Measurements from ENCODE around the gene ICAM2.

The ICAM2 gene

GRCh38 chr17:64038331-64039105, 18.1 kb upstream of the ICAM2 start:
- Histone ChIP-seq H3K4me3 (replicated peaks; ENCODE audit: low read depth, low read length) (no peak overlapping the region), H3K27me3 (replicated peaks; ENCODE audit: control insufficient read depth, insufficient read depth, low read length) (no peaks in the 10 kb centered on the region), H3K36me3 (ENCODE audit: control insufficient read depth, insufficient read depth, low read length) (peaks cover 24% of the 10 kb centered on the region)
- DNase-seq (ENCODE audit: extremely low read depth, insufficient read length), result no peak
- TF ChIP-seq CTCF (IDR thresholded peaks at IDR 0.05; ENCODE audit: insufficient read depth, low read length, poor library complexity, severe bottlenecking), result no peak

DNA sequence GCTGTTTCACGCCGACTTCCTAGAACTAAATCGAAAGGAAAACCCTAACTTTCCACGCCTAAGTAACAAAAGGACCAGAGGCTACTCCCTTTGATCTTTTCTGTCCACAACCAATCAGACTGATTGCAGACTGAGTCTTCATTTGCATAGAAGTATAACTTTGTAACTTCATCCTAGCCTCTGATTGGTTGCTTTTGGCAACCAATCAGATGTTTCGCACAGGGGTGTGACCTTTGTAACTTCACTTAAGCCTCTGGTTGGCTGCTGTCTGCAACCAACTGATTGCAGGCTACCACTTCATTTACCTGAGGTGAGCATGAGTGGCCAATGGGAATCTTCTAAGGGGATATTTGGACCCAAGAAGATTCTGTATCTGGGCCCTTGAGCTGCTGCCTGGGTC, 17.4 kb upstream of the ICAM2 start:
- Histone ChIP-seq H3K4me3 (replicated peaks; ENCODE audit: low read depth, low read length) (no peak overlapping the region), H3K27me3 (replicated peaks; ENCODE audit: control insufficient read depth, insufficient read depth, low read length) (no peaks in the 10 kb centered on the region), H3K36me3 (ENCODE audit: control insufficient read depth, insufficient read depth, low read length) (peaks cover 19% of the 10 kb centered on the region)
- no peak for TF ChIP-seq CTCF (IDR thresholded peaks at IDR 0.05; ENCODE audit: insufficient read depth, low read length, poor library complexity, severe bottlenecking)
- DNase-seq (ENCODE audit: extremely low read depth, insufficient read length), result no peak

GRCh38 chr17:64037180-64037579, 16.7 kb upstream of the ICAM2 start:
- no peak for TF ChIP-seq CTCF (IDR thresholded peaks at IDR 0.05; ENCODE audit: insufficient read depth, low read length, poor library complexity, severe bottlenecking)
- Histone ChIP-seq H3K4me3 (replicated peaks; ENCODE audit: low read depth, low read length) (no peak overlapping the region), H3K36me3 (ENCODE audit: control insufficient read depth, insufficient read depth, low read length) (peaks cover 18% of the 10 kb centered on the region), H3K27me3 (replicated peaks; ENCODE audit: control insufficient read depth, insufficient read depth, low read length) (no peaks in the 10 kb centered on the region)
- DNase-seq (ENCODE audit: extremely low read depth, insufficient read length), result no peak

- no peak for DNase-seq (ENCODE audit: extremely low read depth, insufficient read length)
- peaks cover 14% of the 10 kb centered on the region for H3K36me3 ChIP-seq (ENCODE audit: control insufficient read depth, insufficient read depth, low read length)
- peak; percentile 19 for TF ChIP-seq CTCF (IDR thresholded peaks at IDR 0.05; ENCODE audit: insufficient read depth, low read length, poor library complexity, severe bottlenecking)
- no peak overlapping the region for H3K4me3 ChIP-seq (replicated peaks; ENCODE audit: low read depth, low read length)
- H3K27me3 ChIP-seq (replicated peaks; ENCODE audit: control insufficient read depth, insufficient read depth, low read length), result no peaks in the 10 kb centered on the region
Observed at GRCh38 chr17:64036198-64036922, 15.9 kb upstream of the ICAM2 start.

GRCh38 chr17:64032081-64032480, 11.6 kb upstream of the ICAM2 start:
- DNase-seq (ENCODE audit: extremely low read depth, insufficient read length), result no peak
- TF ChIP-seq CTCF (IDR thresholded peaks at IDR 0.05; ENCODE audit: insufficient read depth, low read length, poor library complexity, severe bottlenecking), result no peak

More at GRCh38 chr17:64032081-64032480, 11.6 kb upstream of the ICAM2 start:
- Histone ChIP-seq H3K36me3 (ENCODE audit: control insufficient read depth, insufficient read depth, low read length) (peaks cover 2% of the 10 kb centered on the region; the same call in 1 of the 2 replicates), H3K4me3 (replicated peaks; ENCODE audit: low read depth, low read length) (no peak overlapping the region), H3K27me3 (replicated peaks; ENCODE audit: control insufficient read depth, insufficient read depth, low read length) (no peaks in the 10 kb centered on the region)
